Ramos (cell line): ENCODE results near the gene LTBP1.
"Not testable (repeated sequence)": the region's sequence is repeated elsewhere in the genome, so short reads cannot be mapped to it uniquely, and the experiment has no call there.

ENCODE experiments used
- in situ Hi-C: fragments of 300-500 bp; cut with MboI; formaldehyde crosslinking; loops from one replicate; pipeline ENCODE4 v1.14.3; 2022; ENCODE audit warnings: low sequenced_read_pairs; ENCODE audit not compliant: unreplicated experiment

Gene LTBP1

DNA sequence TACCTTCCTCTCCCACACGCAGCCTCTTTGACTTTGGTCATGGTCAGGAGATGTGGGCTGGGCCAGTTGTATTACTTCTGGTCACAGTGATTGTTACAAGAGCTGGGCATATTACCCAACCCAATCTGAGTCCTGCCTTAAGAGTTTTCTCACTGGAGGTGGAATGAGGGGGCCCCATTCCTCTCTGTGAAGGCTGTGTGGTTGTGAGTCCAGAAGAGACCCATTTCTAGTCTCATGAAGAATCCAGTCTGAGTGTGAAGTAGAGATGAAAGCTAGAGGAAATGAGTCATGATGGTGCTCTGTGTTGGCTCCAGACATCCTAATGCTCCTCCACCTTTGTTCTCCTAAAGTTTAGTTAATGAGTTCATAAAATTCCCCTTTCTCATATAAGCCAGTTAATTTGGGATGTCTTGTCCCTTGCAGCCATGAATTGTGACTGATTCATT, 478.9 kb downstream of the LTBP1 start:
- in situ Hi-C loops = no loop called here

DNA sequence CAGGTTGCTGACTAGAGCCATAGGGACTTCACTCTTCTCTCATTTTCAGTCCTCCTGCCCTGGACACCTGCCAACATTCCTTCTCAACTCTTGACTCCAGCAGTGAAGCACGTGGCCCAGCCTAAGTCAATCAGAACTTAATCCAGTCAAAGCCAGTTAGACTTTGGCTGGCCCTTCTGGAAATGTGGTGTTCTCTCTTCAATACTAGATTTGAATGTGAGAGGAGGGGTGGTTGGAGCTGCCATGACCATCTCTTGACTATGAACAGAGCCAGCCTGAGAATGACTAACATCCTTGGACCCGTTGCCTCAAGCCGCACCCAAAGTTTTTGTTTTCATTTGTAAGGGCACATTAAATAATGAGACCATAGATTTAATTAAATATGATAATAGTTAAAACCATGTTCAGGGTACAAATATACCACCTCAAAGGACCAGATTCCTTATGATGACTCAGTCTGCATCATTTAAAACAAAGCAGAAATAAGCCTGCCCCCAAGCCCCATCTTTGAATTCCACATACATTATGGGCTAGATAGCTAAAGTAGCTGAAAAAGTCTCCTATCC, 480.0 kb downstream of the LTBP1 start:
- in situ Hi-C loops = no loop called here

DNA sequence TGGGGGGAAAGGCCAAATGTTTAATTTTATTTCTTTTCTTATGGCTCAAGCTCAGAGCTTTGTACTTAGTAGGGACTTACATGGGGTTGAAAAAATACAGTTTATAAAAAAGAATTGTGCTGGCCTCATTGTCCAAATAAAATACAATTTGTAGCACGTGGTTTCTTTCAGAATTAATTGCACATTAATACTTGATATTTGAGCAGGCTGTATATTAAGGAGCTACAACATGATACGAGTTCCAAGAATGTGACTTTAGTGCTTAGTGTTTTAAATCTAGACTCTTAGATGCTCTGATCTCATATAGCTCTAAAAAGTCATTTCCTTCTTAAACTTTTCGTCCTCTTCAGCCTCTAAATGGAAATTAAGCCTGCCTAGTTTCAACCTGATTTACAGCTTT, 483.3 kb downstream of the LTBP1 start:
- in situ Hi-C loops = no loop called here

DNA sequence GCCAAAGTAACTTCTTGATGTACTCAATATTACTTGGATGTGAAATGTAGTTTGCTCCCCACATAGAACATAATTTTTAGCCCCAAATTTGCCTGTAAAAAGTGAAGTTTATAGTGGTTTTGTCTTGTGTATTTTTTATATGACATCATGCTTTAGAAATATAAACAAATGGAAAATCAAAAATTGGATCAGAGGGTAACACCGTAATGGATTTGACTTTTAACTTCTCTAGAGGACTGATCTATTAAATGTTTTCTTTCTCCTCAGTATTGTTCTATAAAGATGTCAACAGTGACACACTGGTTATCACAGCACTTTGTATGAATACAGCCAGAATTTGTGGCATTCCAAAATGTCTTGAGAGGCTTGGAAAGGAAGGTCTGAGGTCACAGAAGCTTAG, 484.1 kb downstream of the LTBP1 start:
- in situ Hi-C loops = no loop called here

DNA sequence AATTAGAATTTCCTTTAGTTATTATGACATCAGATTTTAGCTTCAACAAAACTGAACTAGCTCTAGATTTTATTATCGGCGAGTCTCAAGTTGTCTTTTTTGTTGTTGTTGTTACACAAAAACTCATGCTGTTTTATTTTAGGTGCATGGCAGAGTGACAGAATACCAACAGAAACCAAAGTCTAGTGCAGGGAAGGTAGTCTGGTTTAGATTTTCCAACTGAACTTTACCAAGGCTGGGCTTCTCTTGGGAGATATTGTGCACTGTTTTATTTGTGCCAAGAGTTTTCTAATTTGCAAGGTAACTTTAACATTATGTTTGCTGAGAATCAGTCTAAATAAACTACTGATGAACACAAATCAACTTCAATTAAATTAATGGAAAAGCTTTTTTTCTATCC, 486.1 kb downstream of the LTBP1 start:
- in situ Hi-C loops = no loop called here

DNA sequence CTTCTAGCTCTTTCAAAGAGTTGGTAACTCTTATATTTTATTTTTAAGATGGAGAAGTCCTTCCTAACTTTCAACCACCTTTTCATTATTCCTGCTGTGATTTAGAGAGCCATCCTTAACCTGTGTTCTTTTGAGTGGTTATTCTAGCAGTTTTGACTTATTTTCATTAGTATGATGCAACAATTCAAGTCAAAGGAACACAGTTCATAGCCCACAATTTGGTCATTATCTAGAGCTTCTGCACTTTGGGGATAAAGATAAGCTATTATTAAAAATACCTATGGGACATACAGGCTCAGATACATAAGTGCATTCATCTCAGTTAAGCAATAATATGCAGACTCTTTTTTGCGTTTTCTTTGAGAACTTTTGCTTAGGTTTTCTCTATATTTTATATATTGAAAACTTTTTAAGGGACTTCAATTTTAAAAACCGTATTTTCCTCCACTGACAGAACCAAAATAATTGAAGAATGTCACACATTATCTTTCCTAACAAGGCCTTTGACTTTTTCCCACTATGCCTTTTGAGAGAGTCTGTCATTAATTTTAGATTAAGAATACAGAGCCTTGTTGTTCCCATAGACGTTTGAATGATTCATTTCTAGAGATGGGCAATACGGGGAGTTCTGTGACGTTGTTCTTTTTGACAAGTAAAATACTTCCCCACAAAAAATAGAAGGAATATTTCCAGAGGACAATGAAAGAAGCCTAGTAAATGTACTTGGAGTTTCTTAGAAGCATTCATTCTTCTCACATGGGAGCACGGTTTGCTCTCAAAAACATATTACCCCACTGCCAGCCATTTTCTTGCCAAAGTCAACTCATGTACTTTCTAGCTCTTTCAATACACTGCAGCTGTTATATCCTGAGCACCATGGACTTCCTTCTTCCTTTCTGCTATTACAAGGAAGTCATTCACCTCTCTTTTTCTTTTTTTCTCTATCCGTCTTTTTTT, 486.8 kb downstream of the LTBP1 start:
- in situ Hi-C loops = no loop called here

DNA sequence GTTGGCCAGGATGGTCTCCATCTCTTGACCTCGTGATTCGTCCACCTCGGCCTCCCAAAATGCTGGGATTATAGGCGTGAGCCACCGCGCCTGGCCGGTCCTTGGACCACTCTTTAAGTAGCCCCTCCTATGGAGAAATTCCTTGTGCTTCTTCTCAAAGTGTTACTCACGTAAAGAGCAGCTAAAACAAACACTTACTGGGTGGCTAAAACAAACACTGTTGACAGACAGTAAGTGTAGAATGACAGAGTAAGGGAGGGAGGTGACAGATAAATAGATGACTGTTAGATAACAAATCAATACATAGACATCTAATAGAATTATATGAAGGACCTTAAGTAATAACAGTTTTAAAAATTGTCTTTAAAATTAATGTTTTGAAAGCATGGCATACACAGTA, 488.8 kb downstream of the LTBP1 start:
- in situ Hi-C loops = no loop called here

- in situ Hi-C loops = no loop called here
Measured at GRCh38 chr2:33436083-33436482, 489.3 kb downstream of the LTBP1 start.

GRCh38 chr2:33437297-33437696, 490.5 kb downstream of the LTBP1 start:
- in situ Hi-C loops = no loop called here

GRCh38 chr2:33437815-33438214, 491.1 kb downstream of the LTBP1 start:
- in situ Hi-C loops = no loop called here

- in situ Hi-C loops = no loop called here
Measured at GRCh38 chr2:33441235-33441810, 494.6 kb downstream of the LTBP1 start.

DNA sequence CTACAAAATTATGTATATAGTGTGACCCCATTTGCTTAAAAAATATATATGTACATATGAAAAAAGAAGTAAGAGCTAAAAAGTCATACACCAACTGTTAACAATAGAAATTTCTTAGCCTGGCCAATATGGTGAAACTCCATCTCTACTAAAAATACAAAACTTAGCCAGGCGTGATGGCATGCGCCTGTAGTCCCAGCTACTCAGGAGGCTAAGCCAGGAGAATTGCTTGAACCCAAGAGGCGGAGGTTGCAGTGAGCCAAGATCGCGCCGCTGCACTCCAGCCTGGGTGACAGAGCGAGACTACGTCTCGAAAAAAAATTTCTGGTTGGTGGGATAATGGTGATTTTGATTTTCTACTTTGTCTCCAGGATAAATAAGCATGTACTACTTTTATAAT, 495.3 kb downstream of the LTBP1 start:
- in situ Hi-C loops = not testable (repeated sequence)

- in situ Hi-C loops = no loop called here
Measured at GRCh38 chr2:33442528-33443079, 495.9 kb downstream of the LTBP1 start.

GRCh38 chr2:33443274-33443829, 496.6 kb downstream of the LTBP1 start:
- in situ Hi-C loops = no loop called here

DNA sequence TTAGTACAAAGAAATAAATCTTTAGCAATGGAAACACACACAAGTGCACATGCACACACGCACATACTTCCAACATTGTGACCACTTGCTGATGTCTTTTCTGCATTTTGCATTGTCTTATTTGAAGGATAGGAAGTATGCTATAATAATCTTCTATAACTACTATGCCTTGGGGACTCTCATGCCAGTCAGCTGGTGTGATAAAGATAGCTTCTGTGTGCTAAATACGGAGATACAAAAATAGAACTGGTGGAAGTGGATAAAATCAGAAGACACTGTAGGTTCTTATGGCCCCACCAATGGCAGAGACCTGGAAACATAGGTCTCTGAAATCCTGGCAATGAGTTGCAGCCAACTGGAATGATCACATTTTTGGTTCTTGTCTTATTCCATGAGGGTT, 498.2 kb downstream of the LTBP1 start:
- in situ Hi-C loops = no loop called here

- in situ Hi-C loops = no loop called here
Measured at GRCh38 chr2:33448220-33448899, 501.6 kb downstream of the LTBP1 start.
